HEK293 (cell line): ENCODE measurements around the gene ASAH2.

Source experiments
- SETDB1 ChIP-seq: IDR thresholded peaks from one replicate; pipeline ENCODE4 v1.6.1; 2017; ENCODE audit warnings: mild to moderate bottlenecking, low read length, moderate library complexity, mixed read lengths; ENCODE audit not compliant: insufficient read length
- SP2 ChIP-seq: fragments of 450-650 bp; formaldehyde crosslinking; IDR thresholded peaks from 2 replicates; pipeline ENCODE4 v1.5.1; 2016; ENCODE audit warnings: missing biosample characterization, missing genetic modification characterization
- ZNF274 ChIP-seq, 2 experiments: fragments of 200-500 bp in 1 of 2; fragments of 450-650 bp in 1 of 2; sonication (Bioruptor generic) in 1 of 2; formaldehyde crosslinking in 1 of 2; IDR thresholded peaks; 2 replicates each; pipeline versions ENCODE4 v1.5.1 to v1.6.1; 2014 to 2016; ENCODE audit warnings: borderline replicate concordance in 1 of 2, inconsistent platforms in 1 of 2, low read length in 1 of 2, missing biosample characterization in 1 of 2, missing genetic modification characterization in 1 of 2
- ZNF416 ChIP-seq: fragments of 450-650 bp; formaldehyde crosslinking; IDR thresholded peaks from 2 replicates; pipeline ENCODE4 v1.5.1; 2016; ENCODE audit warnings: missing biosample characterization, missing genetic modification characterization
- ZNF629 ChIP-seq: fragments of 450-650 bp; formaldehyde crosslinking; IDR thresholded peaks from 2 replicates; pipeline ENCODE4 v1.5.1; 2017; ENCODE audit warnings: missing biosample characterization, missing genetic modification characterization
- TF ChIP-seq, protein P1 (sequence below): fragments of 450-650 bp; formaldehyde crosslinking; IDR thresholded peaks from 2 replicates; pipeline ENCODE4 v1.5.1; 2016; ENCODE audit warnings: missing biosample characterization, missing genetic modification characterization

DNA sequence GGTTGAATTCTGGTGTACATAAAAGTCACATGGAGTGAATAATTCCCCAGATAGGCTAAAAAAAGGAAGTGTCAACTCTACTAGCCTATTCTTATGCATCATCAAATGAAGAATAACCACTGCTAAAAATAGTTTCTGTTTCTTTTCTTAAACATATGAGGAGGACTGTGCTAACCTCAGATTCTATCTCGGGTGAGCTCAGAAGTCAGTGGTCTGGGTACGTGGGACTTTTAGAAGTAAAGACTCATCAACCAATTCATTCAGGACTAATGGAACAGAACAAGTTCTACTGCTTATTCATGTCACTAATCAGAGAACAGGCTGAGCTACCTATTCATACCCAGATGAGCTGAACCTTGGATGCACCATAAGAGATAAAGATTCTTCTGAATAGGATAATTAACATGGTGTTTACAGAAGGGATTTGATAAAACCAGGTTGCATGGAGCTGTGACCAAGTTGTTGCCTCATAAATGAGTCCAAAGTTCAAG lies 9.5 kb upstream of the ASAH2 start:
- TF ChIP-seq ZNF274 (IDR thresholded peaks at IDR 0.05; ENCODE audit: low read length) (no peak), ZNF274 (tag by site-specific recombination; IDR thresholded peaks at IDR 0.05; ENCODE audit: borderline replicate concordance) (no peak), SETDB1 (no peak), ZNF629 (tag by site-specific recombination) (no peak), SP2 (no peak), ZNF416 (no peak)
- TF ChIP-seq, protein P1, sequence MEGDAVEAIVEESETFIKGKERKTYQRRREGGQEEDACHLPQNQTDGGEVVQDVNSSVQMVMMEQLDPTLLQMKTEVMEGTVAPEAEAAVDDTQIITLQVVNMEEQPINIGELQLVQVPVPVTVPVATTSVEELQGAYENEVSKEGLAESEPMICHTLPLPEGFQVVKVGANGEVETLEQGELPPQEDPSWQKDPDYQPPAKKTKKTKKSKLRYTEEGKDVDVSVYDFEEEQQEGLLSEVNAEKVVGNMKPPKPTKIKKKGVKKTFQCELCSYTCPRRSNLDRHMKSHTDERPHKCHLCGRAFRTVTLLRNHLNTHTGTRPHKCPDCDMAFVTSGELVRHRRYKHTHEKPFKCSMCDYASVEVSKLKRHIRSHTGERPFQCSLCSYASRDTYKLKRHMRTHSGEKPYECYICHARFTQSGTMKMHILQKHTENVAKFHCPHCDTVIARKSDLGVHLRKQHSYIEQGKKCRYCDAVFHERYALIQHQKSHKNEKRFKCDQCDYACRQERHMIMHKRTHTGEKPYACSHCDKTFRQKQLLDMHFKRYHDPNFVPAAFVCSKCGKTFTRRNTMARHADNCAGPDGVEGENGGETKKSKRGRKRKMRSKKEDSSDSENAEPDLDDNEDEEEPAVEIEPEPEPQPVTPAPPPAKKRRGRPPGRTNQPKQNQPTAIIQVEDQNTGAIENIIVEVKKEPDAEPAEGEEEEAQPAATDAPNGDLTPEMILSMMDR, result no peak
